HG03196 (cell line): ENCODE results near the gene SMAD4.

Source experiments
- ATAC-seq: cut with Tn5 transposase; IDR thresholded peaks from one replicate; pipeline ENCODE4 v1.9.1; 2021; ENCODE audit not compliant: unreplicated experiment

The SMAD4 gene

DNA sequence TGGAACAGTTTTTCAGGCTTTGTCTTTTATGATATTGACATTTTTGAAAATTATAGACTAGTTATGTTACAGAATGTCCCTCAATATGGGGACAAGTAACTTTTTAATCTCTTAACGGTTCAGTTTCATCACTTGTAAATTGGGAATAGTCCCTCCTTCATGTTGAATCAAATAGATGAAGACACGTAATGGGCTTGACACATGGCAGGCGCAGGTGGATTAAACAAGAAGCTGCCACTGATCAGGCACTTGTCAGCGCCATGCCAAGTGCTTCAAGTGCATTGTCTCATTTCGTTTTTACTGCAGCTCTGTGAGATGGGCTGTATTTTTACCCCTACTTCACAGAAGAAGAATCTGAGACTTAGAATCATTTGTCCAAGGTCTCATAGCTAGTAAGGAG lies 9.5 kb upstream of the SMAD4 start:
- ATAC-seq = no peak

DNA sequence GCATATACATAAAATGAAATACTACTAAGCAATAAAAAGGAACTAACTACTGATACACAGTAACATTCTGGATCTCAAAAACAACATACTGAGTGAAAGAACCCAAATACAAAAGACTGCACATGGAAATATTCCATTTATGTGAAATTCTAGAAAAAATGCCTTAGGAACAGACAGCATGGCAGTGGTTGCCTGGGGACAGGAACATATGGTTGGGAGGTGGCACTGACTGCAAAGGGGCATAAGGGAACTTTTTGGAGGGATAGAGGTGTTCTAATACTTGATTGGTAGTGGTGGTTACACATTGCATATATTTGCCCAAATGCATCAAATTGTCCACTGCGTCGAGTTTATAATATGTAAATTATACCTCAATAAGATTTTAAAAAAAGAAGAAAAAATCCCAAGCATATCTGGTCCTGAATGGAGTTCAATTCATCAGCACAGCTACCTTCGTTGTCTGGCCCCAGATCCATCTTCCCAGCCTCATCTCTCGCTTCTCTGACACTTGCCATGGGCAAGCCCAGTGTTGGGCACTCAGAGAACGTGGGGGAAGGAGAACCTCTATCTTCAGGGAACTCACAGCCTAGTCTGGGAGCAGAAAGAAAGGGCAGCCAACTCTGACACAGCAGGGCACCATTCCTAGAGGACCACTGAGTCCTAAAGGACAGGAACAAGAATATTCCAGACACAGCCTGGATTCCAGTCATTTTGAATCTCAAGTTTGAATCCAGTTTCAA lies 8.6 kb upstream of the SMAD4 start:
- no peak for ATAC-seq

DNA sequence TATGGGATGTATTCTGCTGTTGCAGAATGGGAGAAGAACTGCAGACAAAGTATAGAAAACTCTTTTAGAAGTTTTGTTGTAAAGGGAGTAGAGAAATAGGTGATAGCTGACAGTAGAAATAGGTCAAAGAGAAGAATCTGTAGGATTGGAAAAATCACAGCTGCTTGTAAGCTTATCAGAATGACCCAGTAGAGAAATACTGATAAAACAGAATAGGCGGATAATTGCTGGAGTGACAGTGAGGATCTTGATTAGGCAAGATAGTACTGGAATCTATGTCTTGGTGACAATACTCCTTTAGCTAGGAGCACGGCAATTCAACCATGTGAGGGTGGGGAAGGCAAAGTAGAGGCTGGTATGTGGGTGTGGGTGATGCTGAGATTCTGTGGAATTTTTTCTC lies 4.5 kb upstream of the SMAD4 start:
- ATAC-seq = no peak

DNA sequence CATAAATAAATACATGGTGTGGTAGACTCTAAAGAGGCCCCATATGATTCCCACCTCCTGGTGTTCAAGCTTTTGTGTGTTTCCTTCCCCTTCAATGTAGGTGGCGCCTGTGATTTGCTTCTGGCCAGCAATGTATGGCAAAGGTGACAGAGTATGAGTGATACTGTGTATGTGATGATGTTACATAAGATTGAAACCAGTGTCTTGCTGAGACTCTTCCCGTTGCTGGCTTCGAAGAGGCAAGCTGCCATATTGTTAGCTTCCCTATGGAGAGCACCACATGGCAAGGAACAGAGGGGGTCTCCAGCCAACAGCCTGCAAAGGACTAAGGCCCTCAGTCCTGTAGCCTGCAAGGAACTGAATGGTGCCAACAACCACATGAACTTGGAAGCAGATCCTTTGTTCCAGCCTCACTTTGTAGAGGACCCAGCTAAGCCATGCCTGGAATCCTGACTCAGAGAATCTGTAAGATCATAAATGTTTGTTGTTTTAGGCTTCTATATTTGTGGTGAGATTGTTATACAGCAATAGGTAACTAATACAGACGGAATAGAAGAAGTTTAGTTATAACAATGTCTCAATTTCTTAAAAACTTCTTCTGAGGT lies 1.7 kb upstream of the SMAD4 start:
- ATAC-seq = no peak

DNA sequence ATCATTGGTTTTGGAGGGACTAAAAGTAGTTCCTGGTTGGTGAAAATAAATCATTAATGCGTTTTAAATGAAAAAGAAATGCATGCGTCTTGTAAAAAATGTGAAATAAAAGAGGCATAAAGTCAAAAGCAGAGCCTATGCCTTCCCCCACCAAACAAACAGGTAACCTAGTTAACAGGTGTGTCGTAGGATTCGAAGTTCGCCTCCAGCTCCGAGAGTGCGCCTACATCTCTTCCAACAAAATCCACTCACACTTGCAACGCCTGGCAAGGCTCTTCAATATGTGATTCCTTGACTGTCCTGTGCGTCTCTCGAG lies 677 bp upstream of the SMAD4 start:
- no peak for ATAC-seq

DNA sequence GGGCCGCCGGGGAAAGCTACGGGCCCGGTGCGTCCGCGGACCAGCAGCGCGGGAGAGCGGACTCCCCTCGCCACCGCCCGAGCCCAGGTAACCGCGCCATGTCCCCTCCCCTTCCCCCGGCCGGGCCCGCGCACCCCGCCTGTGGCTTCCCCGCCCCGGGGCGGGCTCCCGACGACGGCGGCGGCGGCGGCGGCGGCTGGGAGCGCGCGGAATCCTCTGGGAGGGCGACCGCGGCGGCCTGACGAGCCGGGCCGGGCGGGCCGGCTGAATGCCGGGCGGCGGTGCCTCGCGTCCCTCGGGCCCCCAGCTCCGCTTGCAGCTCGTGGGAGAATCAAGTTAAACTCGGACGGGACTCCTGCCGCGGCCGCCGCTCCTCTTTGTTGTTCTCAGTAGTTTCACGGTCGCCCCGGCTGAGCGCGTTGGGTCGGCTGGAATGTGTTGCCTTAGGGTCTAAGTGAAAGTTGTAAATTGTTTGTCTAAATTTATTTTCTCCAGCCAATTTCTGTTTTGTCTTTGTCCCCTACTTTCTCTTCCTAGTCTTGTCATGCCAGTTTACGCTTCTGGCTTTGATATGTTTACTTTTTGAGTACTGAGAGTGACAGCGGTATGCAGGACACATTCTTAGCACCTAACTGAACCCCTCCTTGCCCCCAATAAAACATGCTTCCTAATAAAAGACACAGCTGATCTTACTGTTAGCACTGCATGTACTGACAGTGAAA lies 685 bp downstream of the SMAD4 start:
- peak; percentile 58 for ATAC-seq

DNA sequence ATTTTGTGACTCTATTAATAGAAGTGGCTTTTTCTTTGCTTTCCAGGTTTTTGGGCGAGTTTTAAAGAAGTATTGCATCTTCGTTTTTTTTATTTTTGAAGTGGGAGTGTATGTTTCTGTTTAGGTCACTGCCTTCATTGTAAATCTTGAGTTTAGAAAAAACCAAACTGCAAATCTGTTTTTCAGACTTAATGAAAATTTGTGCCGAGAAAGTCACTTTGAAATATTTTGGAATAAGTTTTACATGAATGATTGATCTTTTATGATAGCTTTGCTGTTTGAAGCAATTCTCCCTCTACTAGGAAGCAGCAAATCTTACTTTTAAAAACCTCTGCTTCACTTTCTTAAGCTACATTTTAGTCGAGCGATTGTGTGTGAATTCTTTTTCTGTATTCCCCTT lies 2.2 kb downstream of the SMAD4 start:
- ATAC-seq = no peak

DNA sequence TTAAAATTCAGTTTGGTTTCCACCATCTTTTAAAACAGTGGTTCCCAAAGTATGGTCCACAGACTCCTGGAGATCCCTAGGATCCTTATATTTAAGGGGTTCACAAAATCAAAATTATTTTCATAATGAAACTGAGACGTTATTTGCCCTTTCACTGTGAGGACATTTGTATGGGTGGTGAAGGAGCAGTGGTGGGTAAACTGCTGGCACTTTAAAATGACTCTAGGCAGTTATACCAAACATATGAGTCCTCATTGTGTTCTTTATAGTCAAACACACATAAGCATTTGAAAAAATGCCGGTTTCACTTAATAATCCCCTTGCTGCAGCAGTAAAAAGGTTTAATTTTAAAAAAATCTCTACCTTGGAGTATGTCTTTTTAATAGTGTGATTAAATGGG lies 7.2 kb downstream of the SMAD4 start:
- ATAC-seq = no peak

DNA sequence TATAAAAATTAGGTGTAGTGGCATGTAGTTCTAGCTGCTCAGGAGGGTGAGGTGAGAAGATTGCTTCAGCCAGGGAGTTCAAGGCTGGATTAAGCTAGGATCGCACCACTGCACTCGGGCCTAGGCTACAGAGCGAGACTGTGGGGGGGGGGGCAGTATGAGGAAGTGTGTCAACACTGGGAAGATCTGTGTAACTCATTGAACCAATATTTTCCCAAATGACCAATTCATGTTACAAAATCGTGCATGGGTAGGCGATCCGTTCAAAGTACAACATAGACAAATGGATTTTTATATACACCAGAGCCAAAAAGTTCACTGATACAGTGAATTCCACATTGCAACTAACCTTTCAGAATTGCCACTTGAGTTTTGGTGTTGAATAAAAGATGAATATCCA lies 8.1 kb downstream of the SMAD4 start:
- ATAC-seq = no peak

DNA sequence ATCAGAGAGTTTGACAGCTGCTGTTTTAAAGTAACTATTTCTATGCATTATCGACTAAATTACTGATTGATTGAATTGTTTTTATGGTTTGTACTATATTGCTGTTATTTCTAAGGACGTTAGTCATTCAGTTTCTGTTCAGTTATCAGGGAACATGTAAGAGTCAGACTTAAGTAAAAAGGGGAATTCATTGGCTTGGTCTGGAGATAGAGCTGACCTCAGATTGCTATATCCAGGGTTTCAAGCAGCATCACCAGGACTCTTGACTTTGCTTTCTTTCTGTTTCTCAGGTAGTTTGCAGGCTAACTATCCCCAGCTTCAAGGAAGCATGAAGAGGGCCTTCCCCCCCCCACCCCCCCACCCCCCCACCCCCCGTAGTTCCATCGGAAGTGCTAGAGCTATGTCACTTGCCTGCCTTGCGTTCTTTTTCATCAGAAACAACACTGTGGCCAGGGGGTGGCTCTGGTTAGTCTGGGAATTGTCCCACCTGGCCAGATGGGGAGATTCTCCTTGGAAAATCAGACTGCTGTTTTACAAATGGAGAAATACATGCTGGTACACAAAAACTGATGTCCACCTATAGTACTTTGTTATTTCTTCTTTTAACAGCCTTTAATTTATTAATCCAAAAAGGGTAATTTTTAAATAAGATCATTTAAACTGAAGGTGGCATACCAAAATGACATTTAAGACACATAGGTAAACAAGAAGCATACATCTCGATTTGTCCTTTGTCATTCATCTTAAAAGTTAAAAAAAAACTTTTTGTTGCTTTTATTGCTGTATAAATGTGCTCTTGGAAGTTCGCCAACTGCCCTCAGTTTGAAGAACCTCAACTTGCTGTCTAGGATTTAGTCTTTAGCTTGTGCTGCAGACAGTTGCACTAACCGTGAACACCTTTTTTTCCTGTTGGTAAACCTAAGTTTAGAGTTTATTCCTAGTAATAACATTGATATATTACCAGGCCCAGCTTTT lies 9.4 kb downstream of the SMAD4 start:
- no peak for ATAC-seq

DNA sequence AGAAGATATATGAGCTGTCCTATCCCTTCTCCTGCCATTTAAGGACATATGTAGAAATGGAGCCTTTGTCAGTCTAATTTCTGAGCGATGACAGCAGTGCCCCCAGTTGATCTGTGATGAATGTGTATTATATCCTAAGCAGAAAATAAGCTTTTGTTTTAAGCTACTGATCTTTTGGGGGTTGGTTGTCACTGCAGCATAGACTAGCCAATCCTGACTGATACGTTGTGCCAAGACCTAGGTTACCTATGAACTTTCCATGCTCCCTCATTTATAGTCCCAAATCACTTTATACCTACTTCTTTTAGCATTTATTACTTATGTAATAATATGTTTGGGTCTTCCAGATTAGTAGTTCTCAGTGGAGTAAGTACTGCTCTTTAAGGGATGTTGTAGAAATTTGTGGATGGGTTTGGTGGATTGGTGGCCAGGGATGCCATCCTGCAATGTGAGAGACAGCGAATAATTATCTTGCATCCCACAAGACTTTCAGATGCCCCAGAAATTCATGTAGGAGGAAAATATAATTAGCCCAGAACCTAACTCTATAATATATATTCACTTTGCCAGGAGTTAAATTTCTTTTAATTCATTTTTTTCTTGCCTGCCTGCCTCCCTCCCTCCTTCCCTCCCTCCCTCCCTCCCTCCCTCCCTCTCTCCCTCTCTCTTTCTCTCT lies 11.8 kb downstream of the SMAD4 start:
- no peak for ATAC-seq

DNA sequence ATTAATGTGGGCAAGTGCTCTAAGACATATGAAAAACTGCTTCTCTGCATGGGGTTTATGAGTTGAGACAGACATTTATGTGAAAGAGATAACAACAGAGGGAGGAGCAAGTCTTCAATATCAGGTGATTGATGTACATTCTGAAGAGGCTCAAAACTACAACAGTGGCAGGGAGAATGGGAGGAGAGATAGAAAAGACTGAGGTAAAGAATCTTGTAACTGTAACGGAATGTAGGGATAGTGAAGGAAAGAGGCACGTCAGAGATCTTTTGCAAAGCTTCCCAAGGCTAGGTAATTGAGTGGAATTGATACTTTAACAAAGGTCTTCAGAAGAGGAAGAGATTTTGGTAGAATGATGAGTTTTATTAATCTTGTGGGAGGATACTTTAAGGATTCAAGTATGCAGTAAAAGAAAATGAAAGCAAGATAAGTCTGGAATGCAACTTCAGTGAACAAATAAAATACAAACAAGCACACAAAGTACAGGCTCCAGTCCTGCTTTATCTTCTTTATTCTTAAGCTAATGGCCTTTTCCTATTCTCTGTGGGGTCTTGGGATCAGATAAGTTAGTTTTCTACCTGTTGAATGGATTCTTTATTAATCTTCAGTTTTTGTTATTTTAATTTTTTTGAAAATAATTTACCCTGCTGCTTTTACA lies 15.0 kb downstream of the SMAD4 start:
- no peak for ATAC-seq

DNA sequence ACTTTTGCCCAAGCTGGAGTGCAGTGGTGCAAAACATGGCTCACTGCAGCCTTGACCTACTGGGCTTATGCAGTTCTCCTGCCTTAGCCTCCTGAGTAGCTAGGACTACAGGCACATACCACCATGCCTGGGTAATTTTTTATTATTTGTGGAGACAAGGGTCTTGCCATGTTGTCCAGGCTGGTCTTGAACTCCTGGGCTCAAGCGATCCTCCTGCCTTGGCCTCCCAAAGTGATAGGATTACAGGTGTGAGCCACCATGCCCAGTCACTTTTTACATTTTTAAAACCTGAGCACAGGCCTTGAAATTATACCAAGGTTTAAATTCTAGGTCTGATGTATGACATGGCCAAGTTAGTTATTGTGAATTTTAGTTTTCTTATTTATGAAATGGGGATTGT lies 18.2 kb downstream of the SMAD4 start:
- no peak for ATAC-seq

DNA sequence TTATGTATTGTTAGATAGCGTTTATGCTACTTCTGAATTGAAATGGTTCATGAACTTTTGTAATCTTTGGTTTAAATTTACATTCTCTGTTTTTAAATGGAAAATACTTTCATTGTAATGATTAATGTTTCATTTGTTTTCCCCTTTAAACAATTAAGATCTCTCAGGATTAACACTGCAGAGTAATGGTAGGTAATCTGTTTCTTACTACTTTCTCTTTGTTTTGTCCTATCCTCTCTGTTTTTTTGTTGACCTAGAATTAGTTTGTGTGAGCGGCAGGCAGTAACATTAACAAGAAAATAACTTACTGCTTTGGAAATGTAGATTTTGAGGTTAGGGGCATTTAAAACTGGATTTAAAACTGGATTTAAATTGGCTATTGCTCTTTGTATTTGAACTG lies 19.1 kb downstream of the SMAD4 start:
- ATAC-seq = no peak

DNA sequence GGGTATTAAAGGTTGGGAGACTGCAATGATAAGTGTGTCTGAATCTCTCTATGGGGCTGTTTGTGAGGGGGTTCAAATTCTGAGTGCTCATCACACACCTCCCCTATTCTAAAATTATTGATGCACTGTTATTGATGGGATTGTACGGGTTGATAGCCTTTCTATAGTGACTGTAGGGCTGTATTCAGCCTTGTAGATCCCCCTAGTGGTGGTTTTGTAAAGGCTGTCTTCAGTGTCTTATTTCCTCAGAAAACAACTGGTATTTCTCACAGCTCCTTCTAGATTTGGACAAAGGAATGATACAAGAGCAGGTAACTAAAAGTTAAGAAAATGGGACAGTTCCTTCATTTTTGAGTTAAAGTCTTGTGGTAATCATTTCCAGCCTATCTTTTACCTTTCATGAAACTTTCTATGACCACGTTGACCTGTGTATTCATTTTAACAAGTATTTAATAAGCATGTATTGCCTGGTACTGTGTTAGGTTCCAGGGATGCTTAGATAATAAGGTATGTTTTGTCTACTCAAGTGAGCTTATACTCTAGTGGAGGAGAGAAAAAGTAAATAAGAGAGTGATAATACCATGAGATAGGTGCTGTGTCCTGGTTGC lies 21.2 kb downstream of the SMAD4 start:
- ATAC-seq = peak; percentile 79

DNA sequence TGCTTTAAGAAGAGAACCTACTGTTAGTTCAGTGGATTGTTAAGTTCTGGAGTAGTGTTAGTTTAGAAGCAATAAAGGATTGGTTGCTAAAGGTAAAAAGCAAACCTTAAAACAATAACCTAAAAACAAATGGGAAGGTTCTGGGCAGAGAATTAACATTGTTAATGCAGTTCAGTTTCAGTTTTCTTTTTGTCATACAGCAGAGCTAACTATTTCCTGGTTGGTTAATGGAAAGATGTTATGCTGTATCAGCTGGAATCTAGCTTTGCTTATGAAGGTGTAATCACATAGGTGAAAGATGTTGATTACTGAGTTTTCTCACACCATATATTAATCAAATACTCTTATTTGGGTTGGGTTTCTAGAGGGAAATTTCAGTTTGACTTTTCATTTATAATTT lies 23.8 kb downstream of the SMAD4 start:
- ATAC-seq = no peak

DNA sequence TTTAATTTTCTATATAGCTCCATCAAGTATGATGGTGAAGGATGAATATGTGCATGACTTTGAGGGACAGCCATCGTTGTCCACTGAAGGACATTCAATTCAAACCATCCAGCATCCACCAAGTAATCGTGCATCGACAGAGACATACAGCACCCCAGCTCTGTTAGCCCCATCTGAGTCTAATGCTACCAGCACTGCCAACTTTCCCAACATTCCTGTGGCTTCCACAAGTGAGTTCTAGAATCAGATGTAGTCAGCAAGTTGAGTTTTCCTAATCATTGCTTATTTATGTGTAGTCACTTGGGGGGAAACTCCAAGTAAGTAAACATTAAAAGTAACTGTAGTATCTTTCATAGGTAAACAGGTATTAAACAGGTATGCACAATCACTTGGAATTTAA lies 24.8 kb downstream of the SMAD4 start:
- ATAC-seq = no peak

DNA sequence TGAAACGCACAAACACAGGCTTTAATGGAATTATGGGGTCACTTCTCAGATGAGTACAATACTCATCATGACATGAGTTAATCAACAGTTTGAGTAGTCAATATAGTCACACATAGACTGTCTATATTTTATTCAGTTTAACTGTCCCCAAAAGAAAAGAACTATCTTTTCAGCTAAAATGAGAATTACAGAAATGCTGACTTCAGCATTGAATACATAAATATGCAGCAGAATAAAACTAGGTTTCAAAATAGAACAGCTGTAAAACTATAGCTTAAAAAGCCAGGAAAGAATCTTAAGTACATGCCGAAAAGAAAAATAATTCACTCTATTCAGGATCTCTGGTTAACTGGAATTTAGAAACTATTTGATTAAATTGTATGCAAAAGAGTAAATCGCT lies 30.0 kb downstream of the SMAD4 start:
- ATAC-seq = no peak

DNA sequence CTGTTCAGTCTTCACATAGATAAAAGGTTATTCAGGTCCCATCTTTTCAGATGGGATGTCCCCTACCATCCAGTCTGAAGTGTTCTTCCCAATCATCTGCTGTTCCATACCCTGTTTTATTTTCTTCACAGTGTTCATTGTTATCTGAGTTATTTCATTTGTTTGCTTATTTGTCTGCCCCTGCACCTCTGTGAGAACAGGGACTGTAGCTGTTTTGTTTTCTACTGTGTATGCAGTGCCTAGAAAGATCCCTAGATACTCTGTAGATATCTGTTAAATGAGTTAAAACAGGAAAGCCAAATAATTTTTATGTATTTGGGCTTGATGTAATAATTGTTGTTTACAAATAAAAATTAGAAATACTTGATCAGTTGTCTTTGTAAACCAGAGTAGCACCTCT lies 34.2 kb downstream of the SMAD4 start:
- ATAC-seq = no peak

DNA sequence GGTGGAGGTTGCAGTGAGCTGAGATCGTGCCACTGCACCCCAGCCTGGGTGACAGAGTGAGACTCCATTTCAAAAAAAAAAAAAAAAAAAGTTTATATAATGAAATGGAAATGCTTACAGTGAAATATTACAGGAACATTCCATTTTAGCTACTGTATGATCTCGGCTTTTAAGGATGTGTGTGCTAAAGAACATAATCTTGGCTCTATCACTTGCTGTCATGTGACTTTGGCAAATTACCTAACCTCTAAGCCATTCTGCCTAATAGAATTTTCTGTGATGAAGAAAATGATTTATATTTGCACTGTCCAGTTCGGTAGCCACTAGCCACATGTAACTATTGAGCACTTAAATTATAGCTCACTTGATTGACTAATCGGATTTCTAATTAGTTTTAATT lies 36.3 kb downstream of the SMAD4 start:
- ATAC-seq = no peak
